H1 (cell line): Measurements from ENCODE around the gene PLCB2.

Source experiments
- CTCF ChIP-seq, 3 experiments: IDR thresholded peaks; 1 replicate in 2 of 3; 2 replicates in 1 of 3; pipeline versions ENCODE4 v1.5.1 to v1.6.1; 2011; ENCODE audit warnings: low read length in 3 of 3, mild to moderate bottlenecking in 3 of 3, inconsistent platforms in 2 of 3, low read depth in 1 of 3, moderate library complexity in 1 of 3; ENCODE audit not compliant: insufficient read depth in 1 of 3; ENCODE audit errors: control extremely low read depth in 1 of 3
- RXRA ChIP-seq: IDR thresholded peaks from 2 replicates; pipeline ENCODE4 v1.6.1; 2011; ENCODE audit warnings: low read depth, mild to moderate bottlenecking, low read length, moderate library complexity; ENCODE audit not compliant: insufficient read depth
- YY1 ChIP-seq: IDR thresholded peaks from 2 replicates; pipeline ENCODE4 v1.6.1; 2011; ENCODE audit warnings: low read depth, mild to moderate bottlenecking, low read length

- TF ChIP-seq CTCF (IDR thresholded peaks at IDR 0.05; ENCODE audit: control extremely low read depth in 1 of 3, insufficient read depth in 1 of 3, low read depth in 1 of 3, low read length in 3 of 3) (no peak), YY1 (no peak), RXRA (no peak)
Observed at GRCh38 chr15:40348474-40348870, 40.7 kb upstream of the PLCB2 start.
